GM19240 (cell line): ENCODE data around the gene TJP3.

ENCODE experiments used
- DNase-seq: peaks from one replicate; pipeline ENCODE4 v3.0.0; 2011; ENCODE audit warnings: low spot score; ENCODE audit not compliant: insufficient read length

The TJP3 gene

DNA sequence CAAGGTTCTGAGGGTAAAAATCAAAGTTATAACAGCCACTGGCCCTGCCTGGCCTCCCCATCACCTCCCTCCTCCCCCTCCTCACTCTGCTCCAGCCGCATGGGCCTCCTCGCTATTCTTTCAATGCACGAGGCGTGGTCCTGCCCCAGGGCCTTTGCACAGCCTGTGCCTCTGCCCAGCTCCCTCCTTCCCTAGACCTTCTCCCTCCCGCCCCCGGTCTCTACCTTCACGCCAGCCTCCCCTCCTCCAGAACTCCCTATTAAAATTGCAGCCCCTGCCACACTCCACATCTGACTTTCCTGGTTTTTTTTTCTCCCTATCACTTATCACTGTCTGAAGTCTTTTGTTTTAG lies 60.5 kb downstream of the TJP3 start:
- DNase-seq, result no peak

DNA sequence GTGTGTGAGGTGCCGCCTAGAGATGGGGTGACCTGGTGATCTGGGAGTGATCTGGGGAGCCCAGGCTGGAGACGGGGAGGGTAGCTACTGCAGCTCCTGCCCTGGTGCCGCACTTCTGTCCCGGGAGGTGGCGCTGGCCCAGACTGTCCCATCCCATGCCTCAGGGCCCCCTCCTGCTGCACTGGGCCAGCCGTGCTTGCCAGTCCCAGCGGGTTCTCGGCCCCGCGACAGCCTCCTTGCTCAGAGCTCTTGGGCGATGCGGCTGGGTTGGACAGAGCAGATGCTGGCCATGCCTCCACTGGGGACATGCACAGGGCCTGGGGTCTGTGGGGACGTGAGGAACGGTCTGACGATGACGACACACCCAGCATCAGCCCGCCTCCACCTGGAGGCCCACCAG lies 61.3 kb downstream of the TJP3 start:
- DNase-seq, result no peak

DNA sequence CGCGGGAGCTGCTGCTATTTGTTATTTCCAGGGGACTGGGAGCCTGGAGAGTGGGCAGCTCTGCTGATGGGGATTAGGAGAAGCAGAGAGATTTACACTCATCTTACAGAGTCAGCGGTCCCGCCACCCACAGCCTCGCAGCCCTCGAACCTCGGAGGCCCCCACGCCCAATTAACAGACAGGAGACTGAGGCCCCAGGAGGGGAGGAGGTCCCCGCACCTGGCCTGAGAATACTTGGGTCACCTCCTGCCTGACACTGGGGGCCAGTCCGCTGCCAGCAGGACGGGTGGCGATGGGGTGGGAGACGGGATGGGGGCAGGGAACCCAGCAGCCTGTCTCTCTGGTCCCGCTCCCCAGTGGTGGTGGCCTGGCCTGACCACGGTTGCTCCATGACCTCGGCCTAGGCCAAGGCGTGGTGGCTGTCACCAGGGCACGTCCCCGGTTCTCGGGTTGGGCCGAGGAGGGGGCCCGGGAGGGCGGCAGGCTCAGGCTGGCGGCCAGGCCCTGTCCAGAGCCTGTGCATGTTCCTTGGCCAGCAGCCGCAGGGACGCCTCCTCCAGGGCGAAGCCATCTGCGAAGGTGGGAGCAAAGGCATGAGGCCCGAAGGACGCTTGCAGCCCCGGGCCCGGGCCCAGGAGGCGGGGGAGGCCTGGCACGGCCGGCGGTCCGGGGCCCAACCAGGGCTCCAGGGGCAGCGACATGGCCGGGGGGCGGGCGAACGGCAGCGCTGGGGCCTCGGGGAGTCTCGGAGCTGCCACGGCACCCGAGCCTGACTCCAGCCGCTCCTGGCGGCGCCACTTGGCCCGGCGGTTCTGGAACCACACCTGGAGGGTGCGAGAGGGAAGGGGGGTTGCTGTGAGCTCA lies 62.2 kb downstream of the TJP3 start:
- DNase-seq, result no peak

DNA sequence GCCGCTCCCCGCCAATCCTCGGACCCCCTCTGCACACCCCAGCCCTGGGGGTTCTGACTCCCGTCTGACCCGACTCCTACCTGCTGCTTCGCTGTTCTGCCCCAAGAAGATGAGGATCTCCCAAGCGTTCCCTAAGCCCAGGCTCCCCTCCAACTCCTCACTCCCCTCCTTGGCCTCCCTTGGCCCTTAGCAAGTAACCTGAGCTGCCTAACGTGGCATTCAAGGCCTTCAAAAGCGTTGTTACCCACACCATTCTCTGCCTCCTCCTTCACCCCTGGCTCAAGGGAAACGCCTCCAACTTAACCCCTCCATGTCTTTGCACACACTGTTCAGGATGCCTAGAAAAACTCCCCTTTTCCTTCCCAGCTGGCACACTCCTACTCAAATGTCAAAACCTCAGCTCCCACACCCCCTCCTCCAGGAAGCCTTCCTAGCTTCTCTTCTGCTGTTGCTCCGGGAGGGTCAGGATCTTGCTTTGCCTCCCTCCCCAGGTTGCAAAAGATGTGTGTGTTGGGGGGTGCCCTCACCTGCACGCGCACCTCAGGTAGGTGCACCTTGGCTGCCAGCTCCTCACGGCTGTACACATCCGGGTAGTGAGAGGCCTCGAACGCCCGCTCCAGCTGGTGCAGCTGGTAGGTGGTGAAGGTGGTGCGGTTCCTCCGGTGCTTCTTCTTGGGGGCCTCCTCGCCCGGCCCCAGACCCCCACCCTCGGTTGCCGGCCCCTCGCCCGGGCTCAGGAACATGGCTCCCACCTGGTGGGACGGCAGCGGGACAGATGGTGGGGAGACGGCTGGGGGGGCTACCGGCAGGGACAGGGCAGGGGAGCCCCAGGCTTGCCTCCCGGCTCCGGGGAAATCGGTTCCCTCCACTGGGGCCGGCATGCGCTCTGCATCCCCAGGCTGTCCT lies 63.1 kb downstream of the TJP3 start:
- no peak for DNase-seq

DNA sequence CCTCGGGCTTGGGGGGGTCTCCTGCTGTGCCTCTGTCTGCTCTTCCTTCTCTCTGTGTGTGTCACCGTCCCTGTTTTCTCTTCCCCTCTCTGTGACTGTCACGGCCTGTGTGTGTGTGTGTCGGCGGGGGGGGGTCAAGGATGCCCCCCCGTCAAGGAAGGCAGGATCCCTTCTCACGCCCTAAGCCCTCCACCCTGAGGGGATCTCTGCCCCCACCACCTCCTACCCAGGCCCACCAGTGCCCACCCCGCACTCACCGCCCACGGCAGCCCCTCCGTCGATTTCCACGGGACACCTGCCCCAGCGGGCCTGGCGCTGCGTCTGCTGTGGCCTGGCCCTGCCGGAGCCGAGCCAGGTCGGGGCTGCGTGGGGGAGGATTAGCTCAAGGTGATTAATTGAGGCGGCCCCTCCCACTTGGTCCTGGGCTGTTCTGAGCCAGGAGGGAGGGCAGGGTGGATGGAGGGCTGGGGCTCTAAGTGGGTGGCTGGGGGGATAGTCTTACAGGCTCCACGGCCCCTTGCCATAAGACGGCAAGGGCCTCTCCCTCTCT lies 63.8 kb downstream of the TJP3 start, which contains the start of gene RAX2:
Gene RAX2 (minus strand): TSS at position 323 of the 550 bp plus-strand sequence. CDS start 486 bp downstream, outside the sequence.
- no peak for DNase-seq

DNA sequence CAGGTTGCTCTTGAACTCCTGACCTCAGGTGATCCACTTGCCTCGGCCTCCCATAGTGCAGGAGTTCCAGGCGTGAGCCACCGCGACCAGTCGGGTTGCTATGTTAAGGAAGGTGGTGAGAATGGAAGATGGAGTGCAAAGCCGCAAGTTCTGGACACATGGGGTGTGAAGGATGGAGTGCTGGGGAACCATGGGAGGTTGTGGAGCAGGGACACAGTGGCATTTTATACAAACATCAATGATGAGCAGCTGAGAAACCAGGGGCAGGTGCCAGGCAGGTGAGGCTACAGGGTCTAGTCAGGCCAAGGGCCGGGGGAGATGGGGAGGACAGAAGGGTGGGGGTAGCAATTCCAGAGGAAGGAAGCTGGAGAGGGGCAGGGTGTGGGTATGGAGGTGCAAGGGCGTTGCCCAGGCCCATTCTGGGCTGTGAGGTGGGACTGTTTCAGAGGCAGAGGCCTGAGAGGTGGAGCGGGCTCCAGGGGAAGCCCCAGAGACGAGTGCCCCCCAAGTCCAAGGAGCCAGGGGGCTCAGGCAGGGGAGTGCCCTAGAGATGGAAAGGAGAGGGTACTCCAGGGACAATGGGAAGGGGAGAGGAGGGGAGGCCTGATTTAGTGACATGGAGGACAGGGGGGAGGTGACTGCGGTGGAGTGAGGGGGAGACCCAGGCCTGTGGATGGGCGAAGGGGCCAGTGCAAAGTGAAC lies 65.8 kb downstream of the TJP3 start:
- no peak for DNase-seq

DNA sequence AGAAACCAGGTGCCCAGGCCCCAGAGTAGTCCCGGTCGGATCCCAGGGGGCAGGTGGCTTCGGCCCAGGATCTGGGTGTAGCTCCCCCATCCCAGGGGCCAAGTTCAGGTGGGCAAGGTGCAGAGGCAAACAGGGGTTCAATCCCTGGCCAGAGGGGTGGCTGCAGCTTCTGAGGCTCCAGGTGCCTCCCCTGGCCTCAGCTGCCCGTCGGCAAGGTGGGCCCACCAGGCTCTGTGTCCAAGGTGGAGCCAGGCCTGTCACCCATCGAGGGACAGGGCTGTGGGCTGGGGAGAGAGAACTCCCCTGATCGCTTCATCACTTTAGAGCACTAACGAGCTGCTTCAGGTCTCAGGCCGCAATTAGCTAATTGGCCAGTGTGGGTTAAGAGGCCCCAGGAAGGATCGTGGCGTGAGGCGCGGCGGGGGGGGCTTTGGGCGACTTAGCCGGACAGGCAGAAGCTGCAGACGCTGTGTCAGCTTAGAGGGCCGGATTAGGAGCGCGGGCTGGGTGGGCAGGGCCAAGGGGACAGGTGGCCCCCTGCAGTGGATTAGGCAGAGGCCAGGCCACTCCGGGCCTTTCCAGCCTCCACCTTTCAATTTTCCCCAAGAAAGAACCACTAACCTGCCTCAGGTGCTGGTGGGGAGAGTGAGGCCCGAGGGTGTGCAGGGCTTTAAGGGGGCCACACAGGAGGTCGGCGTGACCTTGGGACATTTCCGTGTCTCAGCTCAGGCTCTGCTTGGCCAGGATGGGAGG lies 66.6 kb downstream of the TJP3 start:
- DNase-seq, result no peak

DNA sequence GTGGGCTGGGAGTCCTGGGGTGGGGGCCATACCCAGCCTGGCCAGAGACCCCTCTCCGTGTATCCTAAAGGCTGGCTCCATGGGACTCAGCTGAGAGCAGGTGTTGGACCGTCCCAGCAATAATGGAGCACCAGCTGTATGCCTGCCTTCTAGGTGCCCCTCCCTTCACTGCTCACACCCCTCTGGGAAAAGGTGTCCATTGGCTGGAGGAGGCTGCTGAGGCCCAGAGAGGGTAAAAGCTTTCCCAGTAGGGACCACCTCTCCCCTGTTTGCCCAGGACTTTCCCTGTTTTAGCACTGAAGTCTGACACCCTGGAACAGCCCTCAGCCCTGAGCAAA lies 67.2 kb downstream of the TJP3 start:
- DNase-seq, result no peak

DNA sequence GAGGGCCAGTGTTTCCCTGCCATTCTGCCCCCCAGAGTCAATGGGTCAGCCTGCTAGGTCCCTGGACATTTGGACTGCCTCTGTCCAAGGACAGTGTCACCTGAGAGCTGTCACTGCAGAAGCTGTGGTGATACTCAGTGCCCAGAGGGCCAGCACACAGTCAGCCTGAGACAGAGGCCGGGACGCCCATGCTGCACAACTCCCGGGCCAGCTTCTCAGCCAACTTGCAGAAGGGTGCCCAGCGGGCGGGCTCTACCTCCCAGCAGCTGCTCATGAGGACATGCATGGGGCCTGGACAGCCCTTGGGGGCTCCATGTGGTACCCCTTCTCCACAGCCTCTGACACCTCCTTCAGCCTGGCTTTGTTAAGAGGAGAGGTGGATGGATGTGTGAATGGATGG lies 67.6 kb downstream of the TJP3 start:
- no peak for DNase-seq

DNA sequence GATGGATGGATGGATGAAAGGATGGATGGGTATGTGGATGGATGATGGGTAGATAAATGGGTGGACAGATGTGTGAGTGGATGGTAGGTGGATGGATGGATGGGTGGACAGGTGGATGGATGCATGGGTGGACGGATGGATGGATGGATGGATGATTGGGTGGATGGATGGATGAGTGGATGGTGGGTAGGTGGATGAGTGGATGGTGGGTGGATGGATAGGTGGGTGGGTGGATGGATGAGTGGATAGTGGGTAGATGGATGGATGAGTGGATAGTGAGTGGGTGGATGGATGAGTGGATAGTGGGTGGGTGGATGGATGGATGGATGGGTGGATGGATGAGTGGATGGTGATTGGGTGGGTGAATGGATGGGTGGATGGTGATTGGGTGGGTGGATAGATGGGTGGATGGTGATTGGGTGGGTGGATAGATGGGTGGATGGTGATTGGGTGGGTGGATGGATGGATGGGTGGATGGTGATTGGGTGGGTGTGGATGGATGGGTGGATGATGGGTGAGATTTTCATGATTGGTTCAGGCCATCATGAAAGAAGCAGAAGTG lies 68.4 kb downstream of the TJP3 start:
- no peak for DNase-seq

DNA sequence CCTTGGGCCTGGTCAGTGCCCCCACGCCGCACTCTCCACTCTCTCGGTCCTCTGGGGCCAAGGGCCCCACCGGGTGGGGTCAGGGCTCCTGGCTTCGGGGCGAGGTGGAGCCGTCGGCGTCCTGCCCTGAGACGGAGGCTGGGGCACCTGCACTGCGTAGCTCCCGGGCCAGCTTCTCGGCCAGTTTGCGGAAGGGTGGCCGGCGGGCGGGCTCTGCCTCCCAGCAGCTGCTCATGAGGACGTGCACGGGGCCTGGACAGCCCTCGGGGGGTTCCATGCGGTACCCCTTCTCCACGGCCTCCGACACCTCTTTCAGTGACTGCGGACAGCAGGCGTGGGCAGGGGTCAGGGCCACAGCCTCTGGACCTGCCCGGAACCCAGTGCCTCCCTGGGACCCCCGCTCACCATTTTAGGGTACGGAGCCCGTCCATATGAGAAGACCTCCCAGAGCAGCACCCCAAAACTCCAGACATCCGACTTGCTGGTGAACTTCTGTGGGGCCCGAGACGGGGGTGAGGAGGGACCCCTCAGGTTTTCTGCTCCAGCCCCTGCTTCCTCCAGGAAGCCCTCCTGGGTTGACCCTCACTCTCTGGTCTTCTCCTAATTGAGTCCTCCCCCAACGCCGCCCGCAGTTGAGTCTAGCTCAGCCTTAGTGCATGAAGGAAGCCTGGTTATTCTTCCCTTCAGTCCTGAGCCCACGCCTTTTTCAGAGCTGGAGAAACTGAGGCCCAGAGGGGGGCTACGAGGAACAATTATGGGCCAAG lies 70.1 kb downstream of the TJP3 start:
- DNase-seq, result no peak

DNA sequence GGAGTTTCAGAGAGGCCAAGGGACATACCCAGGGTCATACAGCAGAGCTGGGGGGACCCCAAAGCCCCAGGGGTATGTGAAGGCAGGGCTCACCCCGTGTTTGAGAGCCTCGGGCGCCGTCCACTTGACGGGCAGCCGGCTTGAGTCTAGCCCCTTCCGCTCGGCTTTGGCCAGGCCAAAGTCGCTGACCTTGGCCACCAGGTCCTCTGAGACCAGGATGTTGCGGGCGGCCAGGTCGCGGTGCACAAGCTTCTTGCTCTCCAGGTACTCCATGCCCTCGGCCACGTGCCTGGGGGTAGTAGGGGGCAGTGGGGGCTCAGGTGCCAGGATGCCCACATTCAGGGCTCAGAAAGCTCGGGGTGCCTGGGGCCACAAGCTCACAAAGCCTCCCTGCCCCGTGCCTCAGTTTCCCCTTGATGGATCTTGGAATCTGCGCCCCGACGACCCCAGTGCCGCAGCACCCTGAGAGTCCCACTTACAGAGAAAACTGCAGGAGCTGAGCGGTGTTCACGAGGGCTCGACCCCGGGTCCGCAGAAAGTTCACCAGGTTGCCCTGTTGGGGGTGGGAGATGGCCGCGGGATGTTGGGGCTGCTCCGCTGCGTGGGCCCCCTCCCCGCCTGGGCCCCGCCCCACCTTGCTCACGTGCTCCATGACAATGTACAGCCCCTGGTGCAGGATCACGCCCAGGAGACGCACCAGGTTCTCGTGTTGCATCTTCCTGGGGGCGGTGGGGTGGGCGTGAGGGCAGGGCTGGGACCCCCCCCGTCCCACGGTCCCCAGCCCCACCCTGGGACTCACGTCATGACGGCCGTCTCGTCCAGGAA lies 70.9 kb downstream of the TJP3 start:
- no peak for DNase-seq

DNA sequence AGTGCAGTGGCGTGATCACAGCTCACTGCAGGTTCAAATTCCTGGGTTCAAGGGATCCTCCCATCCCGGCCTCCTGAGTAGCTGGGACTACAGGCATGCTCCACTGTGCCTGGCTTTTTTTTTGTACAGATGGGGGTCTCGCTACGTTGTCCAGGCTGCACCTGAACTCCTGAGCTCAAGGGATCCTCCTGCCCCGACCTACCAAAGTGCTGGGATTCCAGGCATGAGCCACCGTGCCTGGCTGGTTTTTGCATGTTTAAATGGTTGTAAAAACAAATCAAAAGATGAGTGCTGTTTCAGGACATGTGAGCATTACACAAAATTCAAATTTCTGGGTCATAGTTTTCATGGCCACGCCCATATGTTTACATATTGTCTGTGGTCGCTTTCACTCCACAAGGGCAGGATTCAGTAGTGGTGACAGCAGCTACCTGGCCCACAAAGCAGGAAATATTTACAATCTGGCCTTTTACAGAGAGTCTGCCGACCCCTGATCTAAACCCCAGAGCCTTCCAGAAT lies 72.7 kb downstream of the TJP3 start:
- DNase-seq, result no peak

DNA sequence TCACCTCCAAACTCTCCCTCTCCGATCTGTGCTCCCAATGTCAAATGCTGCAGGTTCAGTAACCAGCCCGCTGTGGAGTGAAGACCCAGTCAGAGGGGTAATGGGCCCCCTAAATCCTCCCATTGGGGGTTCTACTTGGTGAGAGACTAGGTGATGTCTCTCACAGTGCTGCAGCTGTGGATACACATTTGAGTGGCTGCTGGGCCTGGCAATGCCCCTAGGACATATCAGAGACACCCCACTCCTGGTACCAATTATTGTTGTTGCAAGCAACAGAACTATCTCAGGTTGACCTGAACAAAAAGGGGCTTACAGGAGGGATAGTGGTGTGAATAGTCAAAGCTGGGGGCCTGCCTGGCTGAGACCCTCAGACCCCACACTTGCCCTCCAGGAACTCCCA lies 73.4 kb downstream of the TJP3 start:
- no peak for DNase-seq

DNA sequence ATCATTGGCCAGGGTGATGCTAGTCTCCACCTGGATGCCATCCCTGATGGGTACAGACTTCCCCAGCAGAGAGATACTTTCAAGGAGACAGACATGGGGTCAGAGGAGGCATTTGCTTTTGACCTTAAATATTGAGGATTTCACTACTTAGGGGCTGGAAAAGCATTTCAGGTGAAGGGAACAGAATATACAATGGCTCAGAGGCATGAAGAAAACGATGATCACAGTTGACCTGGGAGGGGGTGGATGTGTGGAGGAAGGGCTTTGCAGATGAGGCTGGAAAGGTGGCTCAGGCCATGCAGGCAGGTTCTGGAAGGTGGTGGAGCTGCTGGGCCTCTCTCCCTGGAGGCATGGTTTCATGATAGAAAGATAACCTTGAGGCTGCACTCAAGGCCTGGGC lies 74.1 kb downstream of the TJP3 start:
- no peak for DNase-seq

DNA sequence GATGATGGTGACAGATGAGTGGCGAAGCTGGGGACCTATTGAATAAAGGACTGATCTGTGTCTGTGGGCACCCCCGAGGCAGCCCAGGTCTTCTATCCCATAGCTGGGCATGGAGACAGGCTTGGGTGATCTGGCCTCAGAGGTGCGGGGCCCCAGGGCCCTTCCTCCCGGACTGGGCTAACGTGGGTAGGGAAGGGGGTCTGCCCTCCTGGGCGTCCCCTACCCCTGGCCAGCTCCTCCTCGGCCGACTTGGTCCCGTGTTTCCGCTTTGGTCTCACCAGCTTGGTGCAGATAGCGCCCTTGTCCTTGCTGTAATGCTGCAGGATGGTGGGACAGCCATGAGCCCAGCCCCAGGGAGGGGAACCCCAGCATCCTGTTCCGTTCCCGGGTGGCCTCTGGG lies 74.7 kb downstream of the TJP3 start:
- no peak for DNase-seq

DNA sequence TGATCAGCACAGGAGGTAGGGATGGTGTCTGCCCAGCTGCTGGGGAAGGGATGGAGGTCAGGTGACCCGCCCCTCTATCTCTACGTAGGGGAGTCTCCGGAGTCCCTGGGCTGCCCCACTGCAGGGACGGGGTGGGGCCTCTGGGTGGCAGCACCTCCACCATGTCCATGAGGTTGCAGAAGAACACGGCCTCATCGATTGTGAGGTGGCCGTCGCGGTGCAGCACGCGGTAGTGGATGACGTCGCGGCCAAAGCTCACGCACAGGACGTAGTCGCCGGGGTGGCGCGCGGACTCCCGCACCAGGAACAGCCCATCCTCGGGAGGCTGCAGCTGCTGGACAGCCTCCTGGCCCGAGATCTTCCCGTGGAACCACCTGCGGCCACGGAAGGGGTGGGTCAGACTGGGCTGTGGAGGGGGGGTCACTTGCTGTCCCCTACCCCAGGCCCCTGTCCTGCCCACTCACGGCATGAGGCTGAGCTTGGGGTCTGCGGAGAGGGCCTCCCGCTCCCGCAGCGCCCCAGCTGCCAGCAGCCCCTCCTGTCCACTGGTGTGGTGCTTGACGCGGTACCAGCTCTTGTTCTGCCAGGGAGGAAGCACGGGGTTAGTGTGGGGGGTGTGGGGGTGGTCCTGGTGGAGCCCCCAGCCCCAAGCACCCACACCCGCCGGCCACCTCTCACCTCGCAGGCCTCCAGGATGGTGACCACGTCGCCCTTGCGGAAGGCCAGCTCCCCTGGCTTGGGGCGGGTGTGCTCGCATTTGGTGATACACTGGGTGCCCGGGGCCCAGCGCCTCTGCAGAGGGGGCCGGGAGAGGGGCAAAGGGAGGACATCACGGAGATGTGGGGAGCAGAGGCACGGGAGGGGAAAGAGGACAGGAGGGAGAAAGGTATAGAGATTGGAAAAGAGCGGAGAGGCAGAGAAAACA lies 75.7 kb downstream of the TJP3 start:
- no peak for DNase-seq
